ENCODE data around the gene RETN. TPM values are rescaled to one million over a fixed set of nuclear protein-coding genes. Genes with fewer than 3 reads are reported as not detected.

Gene RETN
- total RNA-seq, 4 donors from 2014 or later = not detected

GRCh38 chr19:7644550-7644877 lies 24.3 kb upstream of the RETN start:
- DNase-seq = no peak
- peaks cover 0 to 44% (median 0%) of the 10 kb centered on the region in 3 donors for H3K36me3 ChIP-seq
- H3K27me3 ChIP-seq = no peaks in the 10 kb centered on the region
- TF ChIP-seq CTCF (IDR thresholded peaks at IDR 0.05) (no peak), POLR2A (IDR thresholded peaks at IDR 0.05) (no peak)
- no peaks in the 10 kb centered on the region for H3K9me3 ChIP-seq
- no peak overlapping the region for H3K4me3 ChIP-seq
- no peaks in the 10 kb centered on the region for H3K4me1 ChIP-seq
- no peak overlapping the region for H3K27ac ChIP-seq

GRCh38 chr19:7645163-7645562 lies 23.7 kb upstream of the RETN start:
- no peaks in the 10 kb centered on the region for H3K27me3 ChIP-seq
- peaks cover 0 to 44% (median 0%) of the 10 kb centered on the region in 3 donors for H3K36me3 ChIP-seq
- DNase-seq = no peak
- H3K9me3 ChIP-seq = no peaks in the 10 kb centered on the region
- H3K27ac ChIP-seq = no peak overlapping the region
- H3K4me3 ChIP-seq = no peak overlapping the region
- no peaks in the 10 kb centered on the region for H3K4me1 ChIP-seq
- TF ChIP-seq POLR2A (IDR thresholded peaks at IDR 0.05) = no peak
- TF ChIP-seq CTCF (IDR thresholded peaks at IDR 0.05) = no peak

- Histone ChIP-seq H3K36me3 (peaks cover 0 to 37% (median 0%) of the 10 kb centered on the region in 3 donors), H3K4me3 (no peak overlapping the region), H3K27ac (no peak overlapping the region), H3K4me1 (no peaks in the 10 kb centered on the region), H3K9me3 (no peaks in the 10 kb centered on the region), H3K27me3 (no peaks in the 10 kb centered on the region)
- no peak for TF ChIP-seq CTCF (IDR thresholded peaks at IDR 0.05)
- DNase-seq = no peak
These were observed 23.0 kb upstream of the RETN start for GRCh38 chr19:7645656-7646425.

- Histone ChIP-seq H3K4me1 (no peaks in the 10 kb centered on the region), H3K27me3 (no peaks in the 10 kb centered on the region), H3K4me3 (no peak overlapping the region), H3K36me3 (peaks cover 0 to 35% (median 0%) of the 10 kb centered on the region in 3 donors), H3K27ac (no peak overlapping the region), H3K9me3 (no peaks in the 10 kb centered on the region)
- TF ChIP-seq CTCF (IDR thresholded peaks at IDR 0.05) = no peak
- no peak for TF ChIP-seq POLR2A (IDR thresholded peaks at IDR 0.05)
- DNase-seq = no peak
These were observed 22.5 kb upstream of the RETN start for GRCh38 chr19:7646426-7646700.

- DNase-seq = no peak
- Histone ChIP-seq H3K36me3 (peaks cover 0 to 33% (median 0%) of the 10 kb centered on the region in 3 donors), H3K9me3 (no peaks in the 10 kb centered on the region), H3K4me3 (no peak overlapping the region), H3K27ac (no peak overlapping the region), H3K4me1 (peaks cover 0 to 6% (median 0%) of the 10 kb centered on the region in 4 donors), H3K27me3 (no peaks in the 10 kb centered on the region)
- TF ChIP-seq POLR2A (IDR thresholded peaks at IDR 0.05) (no peak), CTCF (IDR thresholded peaks at IDR 0.05) (no peak)
These were observed 21.7 kb upstream of the RETN start for GRCh38 chr19:7647156-7647555.

Measured in Peyer's patch (tissue), 4 donors.